ENCODE results near the gene ODR4.
"Not testable (repeated sequence)": the region's sequence is repeated elsewhere in the genome, so short reads cannot be mapped to it uniquely, and the experiment has no call there.

Gene ODR4

GRCh38 chr1:186374303-186375151 lies 1.1 kb upstream of the ODR4 start:
- no peak for DNase-seq (ENCODE audit: low spot score)
- TF ChIP-seq CTCF (IDR thresholded peaks at IDR 0.05) = no peak
- peak overlapping the region; percentile 89 for H3K4me3 ChIP-seq
- H3K27ac ChIP-seq = peak overlapping the region; percentile 91 to 93

GRCh38 chr1:186375929-186376319 lies 286 bp downstream of the ODR4 start:
- Histone ChIP-seq H3K27ac (peak overlapping the region; percentile 91 to 93), H3K4me3 (peak overlapping the region; percentile 89)
- DNase-seq (ENCODE audit: low spot score) = no peak
- TF ChIP-seq CTCF (IDR thresholded peaks at IDR 0.05) = no peak

GRCh38 chr1:186386725-186387383 lies 11.2 kb downstream of the ODR4 start:
- Histone ChIP-seq H3K27ac (no peak overlapping the region), H3K4me3 (no peak overlapping the region)
- no peak for TF ChIP-seq CTCF (IDR thresholded peaks at IDR 0.05)
- DNase-seq (ENCODE audit: low spot score) = no peak

- H3K4me3 ChIP-seq = no peak overlapping the region
- no peak for DNase-seq (ENCODE audit: low spot score)
- TF ChIP-seq CTCF (IDR thresholded peaks at IDR 0.05) = no peak
- no peak overlapping the region for H3K27ac ChIP-seq
Observed at GRCh38 chr1:186390925-186391324, 15.3 kb downstream of the ODR4 start.

- Histone ChIP-seq H3K27ac (no peak overlapping the region), H3K4me3 (no peak overlapping the region)
- DNase-seq (ENCODE audit: low spot score) = no peak
- TF ChIP-seq CTCF (IDR thresholded peaks at IDR 0.05) = no peak
Observed at GRCh38 chr1:186391841-186392240, 16.2 kb downstream of the ODR4 start.

GRCh38 chr1:186392711-186393110 lies 17.1 kb downstream of the ODR4 start:
- not testable (repeated sequence) for H3K27ac ChIP-seq; H3K4me3 ChIP-seq; DNase-seq (ENCODE audit: low spot score)

GRCh38 chr1:186401446-186401845 lies 25.8 kb downstream of the ODR4 start:
- not testable (repeated sequence) for H3K27ac ChIP-seq; DNase-seq (ENCODE audit: low spot score); H3K4me3 ChIP-seq

- DNase-seq (ENCODE audit: low spot score) = no peak
- no peak for TF ChIP-seq CTCF (IDR thresholded peaks at IDR 0.05)
- no peak overlapping the region for H3K27ac ChIP-seq
- no peak overlapping the region for H3K4me3 ChIP-seq
Observed at GRCh38 chr1:186403632-186404031, 28.0 kb downstream of the ODR4 start.
